HG03103 (cell line): ENCODE data around the gene ECT2L.

Source experiments
- ATAC-seq: cut with Tn5 transposase; IDR thresholded peaks from one replicate; pipeline ENCODE4 v1.9.1; 2021; ENCODE audit warnings: low read depth; ENCODE audit not compliant: unreplicated experiment

The ECT2L gene

GRCh38 chr6:138805016-138805765 lies 9.3 kb downstream of the ECT2L start:
- no peak for ATAC-seq

GRCh38 chr6:138806889-138807288 lies 11.0 kb downstream of the ECT2L start:
- ATAC-seq, result no peak

- no peak for ATAC-seq
Observed at GRCh38 chr6:138809677-138810076, 13.8 kb downstream of the ECT2L start.

- no peak for ATAC-seq
Observed at GRCh38 chr6:138811866-138812265, 16.0 kb downstream of the ECT2L start.

- ATAC-seq, result no peak
Observed at GRCh38 chr6:138814179-138814834, 18.4 kb downstream of the ECT2L start.

- no peak for ATAC-seq
Observed at GRCh38 chr6:138815221-138815620, 19.3 kb downstream of the ECT2L start.

- peak; percentile 39 for ATAC-seq
Observed at GRCh38 chr6:138815797-138816528, 20.1 kb downstream of the ECT2L start.

- ATAC-seq, result no peak
Observed at GRCh38 chr6:138817799-138818198, 21.9 kb downstream of the ECT2L start.

- peak; percentile 71 for ATAC-seq
Observed at GRCh38 chr6:138818496-138819194, 22.8 kb downstream of the ECT2L start.

GRCh38 chr6:138821519-138821918 lies 25.6 kb downstream of the ECT2L start:
- no peak for ATAC-seq

GRCh38 chr6:138824482-138825144 lies 28.7 kb downstream of the ECT2L start:
- no peak for ATAC-seq

- no peak for ATAC-seq
Observed at GRCh38 chr6:138830248-138830647, 34.4 kb downstream of the ECT2L start.

GRCh38 chr6:138832182-138832581 lies 36.3 kb downstream of the ECT2L start:
- ATAC-seq, result no peak

- ATAC-seq, result no peak
Observed at GRCh38 chr6:138833816-138834539, 38.1 kb downstream of the ECT2L start.

- ATAC-seq, result no peak
Observed at GRCh38 chr6:138837246-138837645, 41.4 kb downstream of the ECT2L start.

GRCh38 chr6:138844192-138844591 lies 48.3 kb downstream of the ECT2L start:
- no peak for ATAC-seq

- no peak for ATAC-seq
Observed at GRCh38 chr6:138847884-138848283, 52.0 kb downstream of the ECT2L start.

GRCh38 chr6:138848461-138848860 lies 52.6 kb downstream of the ECT2L start:
- no peak for ATAC-seq

GRCh38 chr6:138849791-138850190 lies 53.9 kb downstream of the ECT2L start:
- no peak for ATAC-seq

GRCh38 chr6:138856654-138857053 lies 60.8 kb downstream of the ECT2L start:
- ATAC-seq, result no peak
